Activated T-cell treated with anti-CD3 and anti-CD28 coated beads, Interleukin-2, amount 50 U/mL, for 72 hours (primary cell): ENCODE results near the gene RNASE11. TPM values are rescaled to one million over a fixed set of nuclear protein-coding genes. Genes with fewer than 3 reads are reported as not detected.

Experiments
- ATAC-seq, 2 donors: fragments of 150-1000 bp; cut with Tn5 transposase; replicated peaks in 1 of 2; 2 replicates each; pipeline ENCODE4 v1.10.0; 2021; ENCODE audit warnings: moderate library complexity in 2 of 2, mild to moderate bottlenecking in 1 of 2
- DNase-seq, 2 donors: peaks; one replicate each; pipeline ENCODE4 v3.0.0; 2021 to 2022; ENCODE audit warnings: mixed read lengths in 1 of 2
- H3K27ac Mint-ChIP-seq: one replicate; pipeline ENCODE4 v1.8.0; 2022; ENCODE audit warnings: mild to moderate bottlenecking, moderate library complexity, mixed read lengths
- H3K27me3 Mint-ChIP-seq: one replicate; pipeline ENCODE4 v1.8.0; 2022; ENCODE audit warnings: low read depth, mixed read lengths
- H3K36me3 Mint-ChIP-seq, 2 donors: one replicate each; pipeline ENCODE4 v1.8.0; 2022; ENCODE audit warnings: mixed read lengths in 2 of 2, mild to moderate bottlenecking in 1 of 2; ENCODE audit not compliant: insufficient read depth in 2 of 2
- H3K4me1 Mint-ChIP-seq: one replicate; pipeline ENCODE4 v1.8.0; 2022; ENCODE audit warnings: low read depth, mixed read lengths
- H3K4me3 Mint-ChIP-seq, 2 donors: one replicate each; pipeline ENCODE4 v1.8.0; 2022; ENCODE audit warnings: mild to moderate bottlenecking in 2 of 2, mixed read lengths in 2 of 2, moderate library complexity in 2 of 2
- H3K9me3 Mint-ChIP-seq, 2 donors: one replicate each; pipeline ENCODE4 v1.8.0; 2022; ENCODE audit warnings: mixed read lengths in 2 of 2
- total RNA-seq, 2 donors: library from RNA; stranded (reverse); gene quantifications; one replicate each; pipeline ENCODE4 v1.2.3, GENCODE V29; 2022

RNASE11 gene
- total RNA-seq, 2 donors from 2014 or later, result not detected

- Mint-ChIP-seq H3K36me3 (no peaks in the 10 kb centered on the region), H3K4me3 (no peak overlapping the region), H3K9me3 (no peaks in the 10 kb centered on the region), H3K27me3 (no peaks in the 10 kb centered on the region), H3K4me1 (no peaks in the 10 kb centered on the region), H3K27ac (no peak overlapping the region)
- ATAC-seq (no peak), DNase-seq (no peak)
Observed at GRCh38 chr14:20559461-20559904, 28.3 kb downstream of the RNASE11 start.

DNA sequence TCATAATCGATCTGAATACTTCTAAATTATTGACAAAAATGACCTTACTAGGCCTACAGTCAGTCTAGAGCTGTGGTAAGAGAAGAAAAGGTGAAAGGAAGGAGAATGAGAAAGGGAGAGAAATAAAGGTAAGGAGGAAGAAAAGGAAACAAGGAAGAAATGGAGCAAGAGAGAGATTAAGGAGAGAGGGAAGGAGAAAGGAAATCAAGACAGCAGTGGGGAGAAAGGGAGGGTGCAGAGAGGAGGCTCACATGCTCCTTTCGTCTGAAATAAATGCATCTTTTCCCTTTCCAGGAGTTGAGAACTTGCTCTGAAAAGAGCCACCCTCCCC is 30.6 kb downstream of the RNASE11 start:
- Mint-ChIP-seq H3K36me3 (no peaks in the 10 kb centered on the region), H3K27ac (no peak overlapping the region), H3K4me3 (no peak overlapping the region), H3K4me1 (no peaks in the 10 kb centered on the region), H3K9me3 (peaks cover 0 to 2% of the 10 kb centered on the region in 2 donors), H3K27me3 (no peaks in the 10 kb centered on the region)
- DNase-seq (no peak), ATAC-seq (no peak)

- Mint-ChIP-seq H3K4me1 (no peaks in the 10 kb centered on the region), H3K4me3 (no peak overlapping the region), H3K27me3 (no peaks in the 10 kb centered on the region), H3K36me3 (no peaks in the 10 kb centered on the region), H3K27ac (no peak overlapping the region), H3K9me3 (peaks cover 0 to 2% of the 10 kb centered on the region in 2 donors)
- ATAC-seq (no peak), DNase-seq (no peak)
Observed at GRCh38 chr14:20556500-20557211, 31.1 kb downstream of the RNASE11 start.

DNA sequence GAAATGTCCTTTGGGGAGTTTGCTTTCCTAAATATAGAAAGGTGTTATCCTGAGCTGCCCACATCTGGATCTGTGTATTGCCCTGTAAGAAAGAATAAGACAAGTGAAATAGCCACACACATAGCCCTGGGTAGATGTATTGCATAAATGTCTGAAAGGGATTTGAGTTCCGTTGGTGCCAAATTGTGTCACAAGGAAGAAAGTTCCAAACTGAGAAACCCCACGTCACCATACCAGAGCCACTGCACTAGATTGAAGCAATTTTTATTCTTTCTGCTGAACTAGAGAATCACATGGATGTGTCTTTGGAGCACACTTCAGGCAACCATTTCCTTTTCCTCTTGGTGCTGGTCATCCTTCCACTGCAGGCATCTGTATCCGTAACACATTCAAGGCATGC is 32.0 kb downstream of the RNASE11 start:
- ATAC-seq, result no peak
- Mint-ChIP-seq H3K27ac (no peak overlapping the region), H3K4me3 (no peak overlapping the region), H3K4me1 (no peaks in the 10 kb centered on the region), H3K27me3 (no peaks in the 10 kb centered on the region), H3K9me3 (peaks cover 0 to 2% of the 10 kb centered on the region in 2 donors), H3K36me3 (no peaks in the 10 kb centered on the region)
- DNase-seq, result no peak

DNA sequence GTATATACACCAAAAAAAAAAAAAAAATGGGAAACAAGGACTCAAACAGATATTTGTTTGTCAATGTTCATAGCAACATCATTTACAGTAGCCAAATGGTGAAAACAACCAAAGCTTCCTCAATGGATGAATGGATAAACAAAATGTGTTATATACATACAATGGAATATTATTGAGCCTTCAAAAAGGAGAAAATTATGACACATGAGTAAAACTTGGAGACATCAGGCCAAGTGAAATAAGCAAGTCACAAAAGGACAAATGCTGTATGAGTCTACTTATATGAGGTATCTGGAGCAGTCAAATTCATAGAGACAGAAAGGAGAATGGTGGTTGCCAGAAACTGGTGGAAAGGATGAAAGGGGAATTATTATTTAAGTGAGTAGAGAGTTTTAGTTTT is 34.8 kb downstream of the RNASE11 start:
- DNase-seq, result no peak
- Mint-ChIP-seq H3K27ac (no peak overlapping the region), H3K9me3 (peaks cover 0 to 2% of the 10 kb centered on the region in 2 donors), H3K27me3 (no peaks in the 10 kb centered on the region), H3K36me3 (no peaks in the 10 kb centered on the region), H3K4me1 (no peaks in the 10 kb centered on the region), H3K4me3 (no peak overlapping the region)
- no peak for ATAC-seq

- peaks cover 6% of the 10 kb centered on the region for H3K27me3 Mint-ChIP-seq
- no peaks in the 10 kb centered on the region for H3K36me3 Mint-ChIP-seq
- no peaks in the 10 kb centered on the region for H3K4me1 Mint-ChIP-seq
- DNase-seq (no peak), ATAC-seq (no peak)
- peaks cover 0 to 2% of the 10 kb centered on the region in 2 donors for H3K9me3 Mint-ChIP-seq
- peak overlapping the region; percentile 19 for H3K27ac Mint-ChIP-seq
- no peak overlapping the region for H3K4me3 Mint-ChIP-seq
Observed at GRCh38 chr14:20551606-20552005, 36.2 kb downstream of the RNASE11 start.

GRCh38 chr14:20550926-20551325 is 36.9 kb downstream of the RNASE11 start:
- Mint-ChIP-seq H3K9me3 (peaks cover 0 to 2% of the 10 kb centered on the region in 2 donors), H3K36me3 (no peaks in the 10 kb centered on the region), H3K4me3 (no peak overlapping the region), H3K4me1 (no peaks in the 10 kb centered on the region), H3K27me3 (peaks cover 7% of the 10 kb centered on the region), H3K27ac (no peak overlapping the region)
- ATAC-seq (no peak), DNase-seq (no peak)

DNA sequence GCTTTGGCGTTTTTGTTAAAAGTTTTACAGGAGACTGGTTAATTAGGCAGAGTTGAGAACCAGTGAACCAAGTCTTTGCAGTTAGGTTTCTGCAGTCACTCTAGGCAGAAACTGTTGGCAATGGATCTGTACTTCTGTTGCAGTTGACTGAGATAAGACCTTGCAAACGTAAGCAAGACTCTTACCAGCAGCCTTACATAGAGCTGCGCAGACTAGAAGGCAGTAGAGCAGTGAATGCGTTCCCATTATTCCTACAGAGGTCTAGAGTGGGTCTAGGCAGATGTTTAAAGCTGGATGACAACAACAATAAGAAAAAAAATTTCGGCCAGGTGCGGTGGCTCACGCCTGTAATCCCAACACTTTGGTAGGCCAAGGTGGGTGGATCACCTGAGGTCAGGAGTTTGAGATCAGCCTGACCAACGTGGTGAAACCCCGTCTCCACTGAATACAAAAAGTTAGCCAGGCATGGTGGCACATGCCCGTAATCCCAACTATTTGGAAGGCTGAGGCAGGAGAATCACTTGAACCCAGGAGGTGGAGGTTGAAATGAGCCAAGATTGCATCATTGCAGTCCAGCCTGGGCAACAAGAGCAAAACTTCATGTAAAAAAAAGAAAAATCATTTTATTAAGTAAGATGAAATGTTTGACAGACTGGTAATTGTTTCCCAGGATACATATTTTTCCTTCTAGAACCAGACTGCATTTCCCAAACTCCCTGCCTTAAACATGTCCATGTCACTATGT is 39.2 kb downstream of the RNASE11 start:
- no peak for ATAC-seq
- Mint-ChIP-seq H3K27ac (no peak overlapping the region), H3K27me3 (peaks cover 7% of the 10 kb centered on the region)

GRCh38 chr14:20546877-20547276 is 40.9 kb downstream of the RNASE11 start:
- H3K9me3 Mint-ChIP-seq, result no peaks in the 10 kb centered on the region
- H3K36me3 Mint-ChIP-seq, result peaks cover 0 to 2% of the 10 kb centered on the region in 2 donors
- peaks cover 7% of the 10 kb centered on the region for H3K27me3 Mint-ChIP-seq
- H3K4me1 Mint-ChIP-seq, result no peaks in the 10 kb centered on the region
- H3K4me3 Mint-ChIP-seq, result no peak overlapping the region
- no peak overlapping the region for H3K27ac Mint-ChIP-seq
- DNase-seq (no peak), ATAC-seq (no peak)

More for the DNA sequence above, 39.2 kb downstream of the RNASE11 start:
- Mint-ChIP-seq H3K36me3 (peaks cover 0 to 2% of the 10 kb centered on the region in 2 donors), H3K4me1 (no peaks in the 10 kb centered on the region), H3K4me3 (no peak overlapping the region), H3K9me3 (peaks cover 0 to 2% of the 10 kb centered on the region in 2 donors)
- DNase-seq, result no peak

GRCh38 chr14:20539906-20540305 is 47.9 kb downstream of the RNASE11 start:
- no peaks in the 10 kb centered on the region for H3K4me1 Mint-ChIP-seq

More at GRCh38 chr14:20539906-20540305, 47.9 kb downstream of the RNASE11 start:
- DNase-seq (no peak), ATAC-seq (no peak)
- H3K4me3 Mint-ChIP-seq, result no peak overlapping the region
- H3K9me3 Mint-ChIP-seq, result no peaks in the 10 kb centered on the region
- peaks cover 0 to 2% of the 10 kb centered on the region in 2 donors for H3K36me3 Mint-ChIP-seq
- no peaks in the 10 kb centered on the region for H3K27me3 Mint-ChIP-seq
- H3K27ac Mint-ChIP-seq, result no peak overlapping the region

Other genes starting within 250 kb of the RNASE11 start
- gene PARP2, start 244.4 kb downstream of the RNASE11 start, total RNA-seq, result 10 to 100 TPM; 31.1 to 39.5 TPM
- 10 to 100 TPM; 40.2 to 41.4 TPM for gene TEP1, start 174.5 kb downstream of the RNASE11 start, total RNA-seq
- under 1 TPM; 0.28 to 0.29 TPM for gene KLHL33, start 151.8 kb downstream of the RNASE11 start, total RNA-seq
- gene OSGEP, start 133.2 kb downstream of the RNASE11 start, total RNA-seq, result 10 to 100 TPM; 50.7 to 68.1 TPM
- 100 to 1,000 TPM; 198 to 209 TPM for gene APEX1, start 132.8 kb downstream of the RNASE11 start, total RNA-seq
- gene PIP4P1, start 126.6 kb downstream of the RNASE11 start, total RNA-seq, result 10 to 100 TPM; 38.2 to 45.8 TPM
- gene PNP, start 118.6 kb downstream of the RNASE11 start, total RNA-seq, result 100 to 1,000 TPM; 111 to 115 TPM
- gene RNASE10, start 82.5 kb downstream of the RNASE11 start, total RNA-seq, result under 1 TPM; 0.77 to 0.90 TPM
- not detected for gene RNASE9, start 27.0 kb downstream of the RNASE11 start, total RNA-seq
- gene RNASE12, start 3.4 kb upstream of the RNASE11 start, total RNA-seq, result not detected
- gene OR6S1, start 53.7 kb upstream of the RNASE11 start, total RNA-seq, result not detected
- under 1 TPM; 0.63 to 0.79 TPM for gene RNASE4, start 96.6 kb upstream of the RNASE11 start, total RNA-seq
- gene ANG, start 100.8 kb upstream of the RNASE11 start, total RNA-seq, result 1 to 10 TPM in 1 of 2 donors, under 1 TPM in 1; 0.67 to 2.5 TPM
- gene EDDM3A, start 157.9 kb upstream of the RNASE11 start, total RNA-seq, result not detected
- gene EDDM3B, start 180.4 kb upstream of the RNASE11 start, total RNA-seq, result not detected
- not detected for gene RNASE6, start 193.3 kb upstream of the RNASE11 start, total RNA-seq
- not detected for gene RNASE1, start 214.8 kb upstream of the RNASE11 start, total RNA-seq